Trophoblast cell (in vitro differentiated cells and primary cell): Measurements from ENCODE around the gene CSGALNACT2.

Experiments
- DNase-seq, 2 donors: peaks; one replicate each; pipeline ENCODE4 v3.0.0-alpha.2; 2016
- H2AFZ ChIP-seq: 2 replicates; pipeline ENCODE4 v1.6.1; 2013; ENCODE audit warnings: low read length, moderate library complexity, mild to moderate bottlenecking; ENCODE audit not compliant: insufficient read depth, poor library complexity
- H2AK5ac ChIP-seq: 2 replicates; pipeline ENCODE4 v1.6.1; 2013; ENCODE audit warnings: mild to moderate bottlenecking, low read length
- H2BK120ac ChIP-seq: 2 replicates; pipeline ENCODE4 v1.6.1; 2013; ENCODE audit warnings: low read length, mild to moderate bottlenecking, moderate library complexity; ENCODE audit not compliant: insufficient read depth, poor library complexity
- H2BK12ac ChIP-seq: 2 replicates; pipeline ENCODE4 v1.6.1; 2013; ENCODE audit warnings: mild to moderate bottlenecking, low read length, moderate library complexity
- H2BK5ac ChIP-seq: 2 replicates; pipeline ENCODE4 v1.6.1; 2013; ENCODE audit warnings: low read length, low read depth, moderate library complexity, mild to moderate bottlenecking; ENCODE audit not compliant: poor library complexity
- H3K14ac ChIP-seq: 2 replicates; pipeline ENCODE4 v1.6.1; 2013; ENCODE audit warnings: mild to moderate bottlenecking, low read length
- H3K18ac ChIP-seq: 2 replicates; pipeline ENCODE4 v1.6.1; 2013; ENCODE audit warnings: mild to moderate bottlenecking, low read length
- H3K23ac ChIP-seq: 2 replicates; pipeline ENCODE4 v1.6.1; 2013; ENCODE audit warnings: low read length
- H3K27ac ChIP-seq: 2 replicates; pipeline ENCODE4 v1.5.1; 2013; ENCODE audit warnings: low read depth, mild to moderate bottlenecking, inconsistent platforms, low read length, moderate library complexity
- H3K27me3 ChIP-seq: 2 replicates; pipeline ENCODE4 v1.6.1; 2013; ENCODE audit warnings: inconsistent platforms, mild to moderate bottlenecking, low read length, moderate library complexity; ENCODE audit not compliant: insufficient read depth
- H3K36me3 ChIP-seq, 2 experiments: 1 replicate in 1 of 2; 2 replicates in 1 of 2; pipeline ENCODE4 v1.6.1; 2013; ENCODE audit warnings: low read length in 2 of 2, mild to moderate bottlenecking in 2 of 2, moderate library complexity in 1 of 2; ENCODE audit not compliant: insufficient read depth in 2 of 2, control insufficient read depth in 1 of 2
- H3K4ac ChIP-seq: 2 replicates; pipeline ENCODE4 v1.6.1; 2013; ENCODE audit warnings: low read depth, mild to moderate bottlenecking, low read length, moderate library complexity
- H3K4me1 ChIP-seq, 2 experiments: 1 replicate in 1 of 2; 2 replicates in 1 of 2; pipeline ENCODE4 v1.6.1; 2013; ENCODE audit warnings: low read length in 2 of 2, mild to moderate bottlenecking in 2 of 2, moderate library complexity in 1 of 2; ENCODE audit not compliant: insufficient read depth in 2 of 2, control insufficient read depth in 1 of 2
- H3K4me2 ChIP-seq: 2 replicates; pipeline ENCODE4 v1.6.1; 2013; ENCODE audit warnings: inconsistent platforms, mild to moderate bottlenecking, low read length, moderate library complexity
- H3K4me3 ChIP-seq: 2 replicates; pipeline ENCODE4 v1.5.1; 2013; ENCODE audit warnings: mild to moderate bottlenecking, low read depth, low read length, inconsistent platforms
- H3K79me1 ChIP-seq: one replicate; pipeline ENCODE4 v1.6.1; 2013; ENCODE audit warnings: low read length
- H3K79me2 ChIP-seq: 2 replicates; pipeline ENCODE4 v1.6.1; 2013; ENCODE audit warnings: low read length, mild to moderate bottlenecking; ENCODE audit not compliant: control insufficient read depth, insufficient read depth, poor library complexity
- H3K9ac ChIP-seq: 2 replicates; pipeline ENCODE4 v1.6.1; 2013; ENCODE audit warnings: mild to moderate bottlenecking, low read length
- H3K9me3 ChIP-seq: 2 replicates; pipeline ENCODE4 v1.6.1; 2013; ENCODE audit warnings: low read depth, mild to moderate bottlenecking, control low read depth, inconsistent platforms, low read length; ENCODE audit not compliant: insufficient read depth
- H4K12ac ChIP-seq: 2 replicates; pipeline ENCODE4 v1.6.1; 2013; ENCODE audit warnings: low read depth, mild to moderate bottlenecking, low read length, moderate library complexity
- H4K8ac ChIP-seq: 2 replicates; pipeline ENCODE4 v1.6.1; 2013; ENCODE audit warnings: low read depth, mild to moderate bottlenecking, low read length, moderate library complexity
- H4K91ac ChIP-seq: one replicate; pipeline ENCODE4 v1.6.1; 2013; ENCODE audit warnings: low read depth, mild to moderate bottlenecking, low read length, moderate library complexity
- WGBS: extraction: QIAGEN DNeasy Blood & Tissue Kit; methylation state at CpG from one replicate; pipeline ENCODE4 v1.1.7; 2013; ENCODE audit warnings: missing lambda C conversion rate; ENCODE audit not compliant: insufficient read length, insufficient coverage; ENCODE audit errors: extremely low coverage; 5-methylcytosine and 5-hydroxymethylcytosine counted together

Gene CSGALNACT2

GRCh38 chr10:43127442-43127841 lies 10.8 kb upstream of the CSGALNACT2 start:
- Histone ChIP-seq H2BK120ac (no peak overlapping the region), H2AK5ac (no peak overlapping the region), H2BK5ac (no peak overlapping the region), H3K18ac (no peak overlapping the region), H3K23ac (no peak overlapping the region), H2AFZ (no peak overlapping the region), H3K36me3 (no peaks in the 10 kb centered on the region), H3K79me1 (no peaks in the 10 kb centered on the region), H3K9ac (no peak overlapping the region), H3K27ac (no peak overlapping the region), H4K8ac (no peak overlapping the region), H2BK12ac (no peak overlapping the region), H3K14ac (no peak overlapping the region), H3K4me2 (no peak overlapping the region), H4K91ac (no peak overlapping the region), H3K27me3 (no peaks in the 10 kb centered on the region), H4K12ac (no peak overlapping the region), H3K4me1 (peaks cover 0 to 4% of the 10 kb centered on the region in 2 experiments), H3K79me2 (no peaks in the 10 kb centered on the region), H3K4ac (no peak overlapping the region), H3K4me3 (no peak overlapping the region), H3K9me3 (peaks cover 2% of the 10 kb centered on the region)
- DNase-seq = peak in 1 of 2 donors; percentile 42
- no CpG with 5 or more reads among the region's 9 CpGs for WGBS

- Histone ChIP-seq H3K27me3 (no peaks in the 10 kb centered on the region), H4K91ac (no peak overlapping the region), H3K18ac (no peak overlapping the region), H2AFZ (no peak overlapping the region), H3K4me2 (no peak overlapping the region), H3K4me3 (no peak overlapping the region), H2BK12ac (peak overlapping the region; percentile 12), H3K23ac (no peak overlapping the region), H3K4me1 (peaks cover 0 to 4% of the 10 kb centered on the region in 2 experiments), H3K9ac (no peak overlapping the region), H2BK120ac (no peak overlapping the region), H3K27ac (no peak overlapping the region), H2BK5ac (no peak overlapping the region), H3K36me3 (no peaks in the 10 kb centered on the region), H4K12ac (no peak overlapping the region), H3K79me2 (no peaks in the 10 kb centered on the region), H3K79me1 (no peaks in the 10 kb centered on the region), H2AK5ac (no peak overlapping the region), H3K9me3 (peaks cover 2% of the 10 kb centered on the region), H3K14ac (no peak overlapping the region), H4K8ac (no peak overlapping the region), H3K4ac (no peak overlapping the region)
- no CpG with 5 or more reads among the region's 8 CpGs for WGBS
- DNase-seq = no peak
These were observed 9.9 kb upstream of the CSGALNACT2 start for GRCh38 chr10:43128331-43128730.

- no peak overlapping the region for H3K9ac ChIP-seq
- H3K36me3 ChIP-seq = no peaks in the 10 kb centered on the region
- WGBS = no CpG with 5 or more reads among the region's 6 CpGs
- no peak overlapping the region for H2BK120ac ChIP-seq
- H3K23ac ChIP-seq = no peak overlapping the region
- no peak overlapping the region for H2BK12ac ChIP-seq
- H2BK5ac ChIP-seq = no peak overlapping the region
- H3K4me2 ChIP-seq = no peak overlapping the region
- no peak overlapping the region for H3K4me3 ChIP-seq
- peaks cover 2% of the 10 kb centered on the region for H3K9me3 ChIP-seq
- no peak overlapping the region for H3K14ac ChIP-seq
- no peaks in the 10 kb centered on the region for H3K79me1 ChIP-seq
- no peaks in the 10 kb centered on the region for H3K79me2 ChIP-seq
- H4K12ac ChIP-seq = no peak overlapping the region
- H3K18ac ChIP-seq = no peak overlapping the region
- no peaks in the 10 kb centered on the region for H3K27me3 ChIP-seq
- H3K27ac ChIP-seq = no peak overlapping the region
- no peak overlapping the region for H2AK5ac ChIP-seq
- no peak overlapping the region for H4K8ac ChIP-seq
- H2AFZ ChIP-seq = no peak overlapping the region
- H4K91ac ChIP-seq = no peak overlapping the region
- DNase-seq = peak in 1 of 2 donors; percentile 64
- H3K4me1 ChIP-seq = peaks cover 0 to 4% of the 10 kb centered on the region in 2 experiments
- H3K4ac ChIP-seq = no peak overlapping the region
These were observed 9.1 kb upstream of the CSGALNACT2 start for GRCh38 chr10:43128958-43129706.

- H3K23ac ChIP-seq = no peak overlapping the region
- peaks cover 2% of the 10 kb centered on the region for H3K9me3 ChIP-seq
- H3K4ac ChIP-seq = no peak overlapping the region
- H4K8ac ChIP-seq = no peak overlapping the region
- no peaks in the 10 kb centered on the region for H3K79me1 ChIP-seq
- no peaks in the 10 kb centered on the region for H3K79me2 ChIP-seq
- H3K27me3 ChIP-seq = no peaks in the 10 kb centered on the region
- peak; percentile 74 to 80 for DNase-seq
- H3K14ac ChIP-seq = no peak overlapping the region
- H3K36me3 ChIP-seq = no peaks in the 10 kb centered on the region
- H2AK5ac ChIP-seq = no peak overlapping the region
- no peak overlapping the region for H3K4me3 ChIP-seq
- no peak overlapping the region for H2AFZ ChIP-seq
- no peak overlapping the region for H2BK5ac ChIP-seq
- no peak overlapping the region for H2BK12ac ChIP-seq
- no peak overlapping the region for H3K18ac ChIP-seq
- WGBS = no CpG with 5 or more reads among the region's 18 CpGs
- no peak overlapping the region for H2BK120ac ChIP-seq
- H4K12ac ChIP-seq = no peak overlapping the region
- no peak overlapping the region for H3K9ac ChIP-seq
- H3K27ac ChIP-seq = no peak overlapping the region
- H3K4me2 ChIP-seq = no peak overlapping the region
- H3K4me1 ChIP-seq = peaks cover 0 to 4% of the 10 kb centered on the region in 2 experiments
- no peak overlapping the region for H4K91ac ChIP-seq
These were observed 7.5 kb upstream of the CSGALNACT2 start for GRCh38 chr10:43130770-43131171.
